ENCODE results near the gene ADGRL4.

The ADGRL4 gene

GRCh38 chr1:79041666-79042065 is 35.1 kb upstream of the ADGRL4 start:
- TF ChIP-seq, protein P1, sequence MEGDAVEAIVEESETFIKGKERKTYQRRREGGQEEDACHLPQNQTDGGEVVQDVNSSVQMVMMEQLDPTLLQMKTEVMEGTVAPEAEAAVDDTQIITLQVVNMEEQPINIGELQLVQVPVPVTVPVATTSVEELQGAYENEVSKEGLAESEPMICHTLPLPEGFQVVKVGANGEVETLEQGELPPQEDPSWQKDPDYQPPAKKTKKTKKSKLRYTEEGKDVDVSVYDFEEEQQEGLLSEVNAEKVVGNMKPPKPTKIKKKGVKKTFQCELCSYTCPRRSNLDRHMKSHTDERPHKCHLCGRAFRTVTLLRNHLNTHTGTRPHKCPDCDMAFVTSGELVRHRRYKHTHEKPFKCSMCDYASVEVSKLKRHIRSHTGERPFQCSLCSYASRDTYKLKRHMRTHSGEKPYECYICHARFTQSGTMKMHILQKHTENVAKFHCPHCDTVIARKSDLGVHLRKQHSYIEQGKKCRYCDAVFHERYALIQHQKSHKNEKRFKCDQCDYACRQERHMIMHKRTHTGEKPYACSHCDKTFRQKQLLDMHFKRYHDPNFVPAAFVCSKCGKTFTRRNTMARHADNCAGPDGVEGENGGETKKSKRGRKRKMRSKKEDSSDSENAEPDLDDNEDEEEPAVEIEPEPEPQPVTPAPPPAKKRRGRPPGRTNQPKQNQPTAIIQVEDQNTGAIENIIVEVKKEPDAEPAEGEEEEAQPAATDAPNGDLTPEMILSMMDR (IDR thresholded peaks at IDR 0.05), result no peak
- H3K4me3 ChIP-seq, result no peak overlapping the region
- DNase-seq (ENCODE audit: low spot score), result no peak
- H3K27ac ChIP-seq, result no peak overlapping the region

DNA sequence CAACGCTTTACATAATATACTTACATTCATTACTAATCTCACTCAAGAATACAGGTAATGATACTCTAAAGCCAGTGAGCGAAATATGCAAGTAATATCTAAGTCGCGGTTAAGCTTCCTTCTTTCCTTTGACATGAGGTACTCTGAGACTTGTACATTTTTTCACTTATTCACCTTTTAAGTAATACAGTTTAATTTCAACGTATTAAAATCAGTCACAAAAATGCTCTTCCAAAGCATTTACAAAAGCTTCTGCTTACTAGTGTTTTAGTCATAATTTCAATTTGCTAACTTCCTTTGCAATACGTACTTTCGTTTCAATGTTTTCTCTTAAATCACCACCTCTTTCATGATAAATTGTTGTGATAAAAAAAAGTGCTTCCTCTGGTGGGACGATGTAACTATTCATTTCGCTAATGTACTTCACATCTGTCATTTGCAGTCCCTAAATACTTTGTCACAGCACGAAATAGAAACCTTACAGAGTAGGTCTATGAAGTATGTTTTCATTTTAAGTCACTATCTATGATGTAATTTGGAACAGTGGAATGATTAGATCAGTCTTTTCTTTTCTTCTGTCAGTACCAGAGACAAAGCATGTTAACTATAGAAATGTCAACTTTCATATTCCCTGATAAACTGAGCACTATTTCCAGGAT is 34.0 kb upstream of the ADGRL4 start:
- DNase-seq (ENCODE audit: low spot score), result no peak
- H3K4me3 ChIP-seq, result peak overlapping the region; percentile 52
- TF ChIP-seq, protein P1 (IDR thresholded peaks at IDR 0.05), result no peak
- no peak overlapping the region for H3K27ac ChIP-seq

DNA sequence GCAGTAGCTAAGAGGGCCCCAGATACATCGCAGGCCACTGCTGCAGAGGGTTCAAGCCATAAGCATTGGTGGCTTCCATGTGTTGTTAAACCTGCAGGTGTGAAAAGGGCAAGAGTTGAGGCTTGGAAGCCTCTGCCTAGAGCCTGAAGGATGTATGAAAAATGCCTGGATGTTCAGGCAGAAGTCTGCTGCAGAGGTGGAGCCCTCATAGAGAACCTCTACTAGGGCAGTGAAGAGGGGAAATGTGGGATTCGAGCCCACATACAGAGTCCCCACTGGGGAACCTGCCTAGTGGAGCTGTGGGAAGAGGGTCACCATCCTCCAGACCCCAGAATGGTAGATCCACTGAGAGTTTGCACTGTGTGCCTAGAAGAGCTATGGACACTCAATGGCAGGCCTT is 30.6 kb upstream of the ADGRL4 start:
- no peak overlapping the region for H3K4me3 ChIP-seq
- DNase-seq (ENCODE audit: low spot score), result no peak
- TF ChIP-seq, protein P1 (IDR thresholded peaks at IDR 0.05), result no peak
- H3K27ac ChIP-seq, result no peak overlapping the region

DNA sequence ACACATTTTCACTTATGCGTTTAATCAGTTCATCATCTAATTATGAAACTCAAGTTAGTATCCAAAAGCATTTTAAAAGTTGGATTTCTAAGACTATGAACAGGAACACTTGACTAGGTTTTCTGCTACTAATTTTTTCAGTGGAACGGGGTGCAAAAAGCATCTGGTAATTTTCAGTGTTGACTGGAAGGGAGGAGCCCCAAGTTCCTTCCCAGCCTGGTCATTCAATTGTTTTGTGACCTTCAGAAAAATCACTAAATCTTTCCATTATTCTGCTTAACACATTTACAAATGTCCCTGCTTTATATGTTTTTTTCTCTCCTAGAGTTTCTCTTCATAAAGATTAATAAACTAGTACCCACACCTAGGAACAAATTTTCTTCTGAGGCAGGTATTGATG is 6.0 kb upstream of the ADGRL4 start:
- no peak overlapping the region for H3K27ac ChIP-seq
- TF ChIP-seq, protein P1 (IDR thresholded peaks at IDR 0.05), result no peak
- no peak for DNase-seq (ENCODE audit: low spot score)
- H3K4me3 ChIP-seq, result no peak overlapping the region

DNA sequence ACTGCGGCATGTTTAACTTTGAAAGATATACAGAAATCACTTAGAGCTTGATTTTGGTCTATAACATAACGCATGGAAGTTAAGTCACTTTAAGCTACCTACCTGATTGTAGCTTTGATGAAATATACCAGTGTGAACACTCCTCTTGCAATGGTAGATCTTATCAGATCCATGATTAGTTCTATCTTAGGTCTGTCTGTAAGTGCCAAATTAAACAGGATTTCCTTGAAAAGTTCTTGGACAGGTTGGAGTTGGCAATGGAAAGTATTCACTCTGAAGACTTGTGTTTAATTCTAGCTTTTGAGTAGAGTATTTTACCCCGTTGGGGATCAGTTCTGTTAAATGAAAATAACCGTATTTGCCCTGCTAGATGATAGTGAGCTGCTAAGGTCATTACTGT is 4.1 kb upstream of the ADGRL4 start:
- Histone ChIP-seq H3K27ac (no peak overlapping the region), H3K4me3 (no peak overlapping the region)
- DNase-seq (ENCODE audit: low spot score), result no peak
- TF ChIP-seq, protein P1 (IDR thresholded peaks at IDR 0.05), result no peak

GRCh38 chr1:79005945-79006344 is 585 bp downstream of the ADGRL4 start:
- Histone ChIP-seq H3K4me3 (peak overlapping the region; percentile 60), H3K27ac (peak overlapping the region in 1 of 2 donors; percentile 54)
- TF ChIP-seq, protein P1 (IDR thresholded peaks at IDR 0.05), result no peak
- no peak for DNase-seq (ENCODE audit: low spot score)

DNA sequence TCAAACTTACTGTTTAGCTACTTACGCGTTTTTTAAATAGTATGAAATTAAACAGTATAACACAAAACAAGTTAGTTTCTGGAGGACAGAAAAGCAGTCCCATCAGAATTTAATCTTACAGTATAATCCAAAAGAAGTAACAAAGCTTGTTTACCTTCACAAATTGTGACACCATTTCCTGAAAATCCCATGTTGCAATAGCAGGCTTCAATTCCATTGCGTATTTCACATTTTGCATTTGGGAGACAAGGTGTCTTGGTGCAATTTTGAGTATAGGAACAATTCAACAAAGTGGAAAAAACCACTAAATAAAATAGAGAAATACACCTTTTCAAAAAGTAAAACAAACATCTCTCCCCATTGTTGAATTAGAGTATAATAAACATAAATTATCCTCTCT is 1.6 kb downstream of the ADGRL4 start:
- TF ChIP-seq, protein P1 (IDR thresholded peaks at IDR 0.05), result no peak
- Histone ChIP-seq H3K4me3 (peak overlapping the region; percentile 2), H3K27ac (peak overlapping the region in 1 of 2 donors; percentile 6)
- DNase-seq (ENCODE audit: low spot score), result no peak
